Breast epithelium (tissue), 3 donors: ENCODE measurements around the gene DDRGK1.

Experiments used
- POLR2A ChIP-seq: fragments of 450-650 bp; IDR thresholded peaks from one replicate; pipeline ENCODE4 v1.6.1; 2016; ENCODE audit warnings: antibody characterized with exemption, mild to moderate bottlenecking, moderate library complexity
- POLR2AphosphoS5 ChIP-seq, 3 donors: sonication (generic); formaldehyde crosslinking; IDR thresholded peaks; one replicate each; pipeline ENCODE4 v1.6.1; 2017; ENCODE audit warnings: antibody characterized with exemption in 3 of 3
- TF ChIP-seq, protein P1 (sequence below), 3 donors: fragments of 450-650 bp; IDR thresholded peaks; one replicate each; pipeline ENCODE4 v1.5.1; 2016 to 2017; ENCODE audit warnings: antibody characterized with exemption in 3 of 3, mild to moderate bottlenecking in 3 of 3, moderate library complexity in 3 of 3

DNA sequence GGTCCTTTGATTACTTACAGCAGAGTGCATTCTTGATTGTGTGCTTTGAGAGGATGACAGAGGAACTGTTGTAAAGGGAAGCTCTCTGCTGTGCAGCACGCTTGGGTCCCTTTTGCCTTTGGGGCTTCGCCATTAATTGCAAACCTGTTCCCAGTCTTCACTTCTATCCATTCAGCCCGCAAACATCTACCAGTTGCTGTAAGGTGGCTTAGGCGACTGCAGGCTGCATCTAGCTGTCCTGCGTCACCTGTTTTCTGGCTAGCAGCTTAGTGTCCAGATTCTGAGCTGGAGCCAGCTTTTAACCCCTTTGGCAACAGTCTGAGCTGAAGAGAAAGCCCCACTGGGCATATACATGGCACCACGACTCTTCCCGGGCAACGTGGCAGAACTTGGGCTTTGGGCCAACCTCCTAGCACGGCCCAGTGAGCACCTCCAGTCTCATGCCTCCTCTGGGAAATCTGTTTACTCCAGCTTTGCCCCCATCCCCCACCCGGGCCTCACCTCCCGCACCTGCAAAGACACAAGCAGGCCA, 42.3 kb downstream of the DDRGK1 start:
- TF ChIP-seq, protein P1, sequence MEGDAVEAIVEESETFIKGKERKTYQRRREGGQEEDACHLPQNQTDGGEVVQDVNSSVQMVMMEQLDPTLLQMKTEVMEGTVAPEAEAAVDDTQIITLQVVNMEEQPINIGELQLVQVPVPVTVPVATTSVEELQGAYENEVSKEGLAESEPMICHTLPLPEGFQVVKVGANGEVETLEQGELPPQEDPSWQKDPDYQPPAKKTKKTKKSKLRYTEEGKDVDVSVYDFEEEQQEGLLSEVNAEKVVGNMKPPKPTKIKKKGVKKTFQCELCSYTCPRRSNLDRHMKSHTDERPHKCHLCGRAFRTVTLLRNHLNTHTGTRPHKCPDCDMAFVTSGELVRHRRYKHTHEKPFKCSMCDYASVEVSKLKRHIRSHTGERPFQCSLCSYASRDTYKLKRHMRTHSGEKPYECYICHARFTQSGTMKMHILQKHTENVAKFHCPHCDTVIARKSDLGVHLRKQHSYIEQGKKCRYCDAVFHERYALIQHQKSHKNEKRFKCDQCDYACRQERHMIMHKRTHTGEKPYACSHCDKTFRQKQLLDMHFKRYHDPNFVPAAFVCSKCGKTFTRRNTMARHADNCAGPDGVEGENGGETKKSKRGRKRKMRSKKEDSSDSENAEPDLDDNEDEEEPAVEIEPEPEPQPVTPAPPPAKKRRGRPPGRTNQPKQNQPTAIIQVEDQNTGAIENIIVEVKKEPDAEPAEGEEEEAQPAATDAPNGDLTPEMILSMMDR (IDR thresholded peaks at IDR 0.05): no peak
- TF ChIP-seq POLR2A: no peak
- no peak for TF ChIP-seq POLR2AphosphoS5 (IDR thresholded peaks at IDR 0.05)
